GM12865 (cell line): ENCODE data around the gene CERS6.

Source experiments
- DNase-seq: peaks from one replicate; pipeline ENCODE4 v3.0.0; 2010; ENCODE audit warnings: low read depth
- H3K4me3 ChIP-seq: 2 replicates; pipeline ENCODE4 v1.5.1; 2011; ENCODE audit warnings: mild to moderate bottlenecking, low read depth, low read length, control low read depth
- TF ChIP-seq, protein P1 (sequence below): IDR thresholded peaks from 2 replicates; pipeline ENCODE4 v1.5.1; 2011; ENCODE audit warnings: low read length, control low read depth, low read depth, inconsistent platforms; ENCODE audit not compliant: insufficient read depth; ENCODE audit errors: missing control alignments

The CERS6 gene

DNA sequence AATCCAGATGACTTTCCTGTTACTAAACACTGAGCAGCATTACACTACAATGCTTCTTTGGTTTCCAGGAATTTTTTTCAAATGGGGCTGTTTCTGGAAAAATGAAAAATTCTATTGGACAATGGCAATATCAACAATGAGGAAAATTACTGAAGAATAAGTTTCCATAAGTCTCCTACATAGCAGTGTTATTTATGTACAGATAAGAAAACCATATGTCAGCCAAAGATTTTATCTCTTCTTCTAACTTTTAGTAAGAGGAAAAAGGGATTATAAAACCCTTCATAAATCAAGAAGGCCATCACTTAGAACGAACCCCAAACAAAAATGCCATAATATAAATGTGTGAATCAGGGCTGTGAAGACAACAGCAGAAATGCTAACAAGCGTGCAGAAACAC lies 314.7 kb downstream of the CERS6 start:
- no peak overlapping the region for H3K4me3 ChIP-seq
- TF ChIP-seq, protein P1, sequence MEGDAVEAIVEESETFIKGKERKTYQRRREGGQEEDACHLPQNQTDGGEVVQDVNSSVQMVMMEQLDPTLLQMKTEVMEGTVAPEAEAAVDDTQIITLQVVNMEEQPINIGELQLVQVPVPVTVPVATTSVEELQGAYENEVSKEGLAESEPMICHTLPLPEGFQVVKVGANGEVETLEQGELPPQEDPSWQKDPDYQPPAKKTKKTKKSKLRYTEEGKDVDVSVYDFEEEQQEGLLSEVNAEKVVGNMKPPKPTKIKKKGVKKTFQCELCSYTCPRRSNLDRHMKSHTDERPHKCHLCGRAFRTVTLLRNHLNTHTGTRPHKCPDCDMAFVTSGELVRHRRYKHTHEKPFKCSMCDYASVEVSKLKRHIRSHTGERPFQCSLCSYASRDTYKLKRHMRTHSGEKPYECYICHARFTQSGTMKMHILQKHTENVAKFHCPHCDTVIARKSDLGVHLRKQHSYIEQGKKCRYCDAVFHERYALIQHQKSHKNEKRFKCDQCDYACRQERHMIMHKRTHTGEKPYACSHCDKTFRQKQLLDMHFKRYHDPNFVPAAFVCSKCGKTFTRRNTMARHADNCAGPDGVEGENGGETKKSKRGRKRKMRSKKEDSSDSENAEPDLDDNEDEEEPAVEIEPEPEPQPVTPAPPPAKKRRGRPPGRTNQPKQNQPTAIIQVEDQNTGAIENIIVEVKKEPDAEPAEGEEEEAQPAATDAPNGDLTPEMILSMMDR: no peak
- no peak for DNase-seq

DNA sequence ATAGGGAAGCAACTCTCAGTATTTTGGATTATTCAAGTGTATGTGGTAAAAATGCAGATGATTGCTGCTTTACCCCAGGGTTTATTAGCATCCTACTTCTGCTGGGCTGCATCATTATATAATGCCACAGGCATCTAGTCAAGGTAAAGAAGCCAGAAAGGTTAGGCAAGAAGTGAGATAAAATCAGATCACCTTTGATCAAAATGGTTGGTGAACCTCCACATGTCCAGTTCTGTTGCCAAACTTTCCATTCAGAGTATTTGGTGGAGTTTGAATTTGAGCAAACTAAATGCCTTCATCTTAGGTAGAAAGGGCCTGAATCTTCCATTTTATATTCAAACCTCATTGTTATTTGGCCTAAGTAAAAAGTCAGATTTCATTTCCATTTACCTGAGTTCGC lies 316.6 kb downstream of the CERS6 start:
- TF ChIP-seq, protein P1: no peak
- no peak overlapping the region for H3K4me3 ChIP-seq
- no peak for DNase-seq

DNA sequence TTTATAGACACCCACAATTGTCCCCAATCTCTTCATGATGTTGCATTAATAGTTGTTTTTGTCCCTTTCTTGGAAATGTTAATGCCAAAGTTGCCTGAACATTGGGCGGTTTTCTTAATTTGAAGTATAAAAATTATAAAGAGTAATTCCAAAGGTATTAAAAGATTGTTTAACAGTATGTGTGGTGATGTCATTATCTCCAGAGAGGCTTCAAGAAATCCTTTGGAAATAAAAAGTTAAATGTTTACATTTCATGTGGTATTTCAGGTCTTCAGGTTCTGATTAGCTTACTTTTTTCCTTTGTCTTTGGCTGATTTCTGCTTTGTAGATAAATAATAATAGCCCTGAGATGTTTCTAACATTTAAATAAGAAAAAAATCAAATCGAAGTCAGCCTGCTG lies 317.1 kb downstream of the CERS6 start:
- TF ChIP-seq, protein P1: no peak
- no peak overlapping the region for H3K4me3 ChIP-seq
- DNase-seq: no peak

DNA sequence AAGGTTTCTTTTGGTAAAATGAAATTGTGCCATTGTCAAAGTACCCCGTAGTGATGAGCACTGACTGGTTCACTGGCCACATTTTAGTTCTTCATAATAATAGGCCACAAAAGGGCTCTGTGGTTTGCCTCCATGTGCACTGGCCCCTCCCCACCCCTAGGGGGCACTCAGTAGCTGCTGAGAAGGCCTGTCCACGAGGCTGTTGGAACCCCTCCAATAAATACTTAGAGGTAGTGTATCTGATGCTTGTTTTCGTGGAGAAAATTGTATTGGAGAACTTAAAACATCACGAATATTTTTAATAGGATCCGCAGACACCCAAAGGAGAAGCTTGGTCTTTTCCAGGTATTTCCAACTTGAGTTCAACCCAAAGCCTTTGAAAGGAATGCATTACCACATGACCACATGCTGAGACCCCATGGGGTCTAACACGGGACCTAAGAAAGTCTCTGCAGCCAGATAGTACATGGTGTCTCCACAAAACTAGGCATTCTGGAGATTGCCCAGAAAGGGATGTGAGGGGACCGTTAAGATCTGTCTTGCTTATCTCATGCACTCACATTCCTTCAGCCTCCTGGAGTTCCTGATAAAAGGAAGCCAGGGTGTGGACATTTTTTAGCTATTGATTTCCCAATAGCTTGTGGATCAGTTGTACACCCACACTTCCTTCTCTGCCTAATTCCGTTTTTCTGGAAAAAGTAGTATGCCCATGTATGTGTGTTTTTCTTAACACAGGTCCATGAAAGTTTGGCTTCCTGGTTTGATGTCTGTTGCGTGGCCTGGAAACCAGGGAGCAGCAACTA lies 317.8 kb downstream of the CERS6 start:
- H3K4me3 ChIP-seq: no peak overlapping the region
- TF ChIP-seq, protein P1: peak; percentile 72
- DNase-seq: peak; percentile 66

DNA sequence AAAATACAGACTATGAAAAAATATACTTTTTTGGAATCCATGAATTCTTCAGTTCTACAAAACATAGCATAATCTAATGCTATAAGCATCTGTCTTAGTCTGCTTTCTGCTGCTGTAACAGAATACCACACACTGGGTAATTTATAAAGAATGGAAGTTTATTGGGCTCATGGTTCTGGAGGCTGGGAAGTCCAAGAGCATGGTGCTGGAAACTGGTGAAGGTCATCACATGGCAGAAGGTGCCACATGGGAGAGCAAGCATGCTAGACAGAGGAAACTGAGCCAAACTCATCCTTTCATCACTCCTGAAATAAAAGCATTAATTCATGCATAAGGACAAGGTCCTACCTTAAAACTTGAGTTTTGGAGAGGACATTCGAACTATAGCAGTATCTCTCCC lies 319.8 kb downstream of the CERS6 start:
- TF ChIP-seq, protein P1: no peak
- DNase-seq: no peak
- no peak overlapping the region for H3K4me3 ChIP-seq

DNA sequence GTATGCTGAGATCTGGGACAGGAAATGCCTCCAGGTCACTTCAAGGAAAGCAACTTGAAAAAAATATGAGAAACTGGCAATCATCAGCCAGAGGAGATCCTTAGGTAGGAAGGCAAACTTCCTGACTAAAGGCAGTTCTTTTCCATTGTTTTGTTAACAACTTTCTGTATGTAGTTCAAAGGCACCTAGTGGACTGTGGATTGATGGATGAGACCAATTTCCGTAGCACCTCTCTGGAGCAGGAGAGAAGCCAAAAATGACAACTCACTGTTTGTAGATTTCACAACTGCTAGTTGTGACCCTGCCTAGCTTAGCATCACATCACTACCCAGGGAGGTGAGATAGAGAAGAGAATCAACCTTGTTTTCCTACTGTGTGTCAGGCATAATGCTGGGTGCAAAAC lies 324.6 kb downstream of the CERS6 start:
- H3K4me3 ChIP-seq: no peak overlapping the region
- TF ChIP-seq, protein P1: no peak
- DNase-seq: no peak
